NCI-H446 treated with DMSO at 0.1 percent for 48 hours (cell line): Measurements from ENCODE around the gene TRIM24.
"Not testable (repeated sequence)": the region's sequence is repeated elsewhere in the genome, so short reads cannot be mapped to it uniquely, and the experiment has no call there.

ENCODE experiments used
- DNase-seq: peaks from one replicate; lab custom pipeline; 2025; lab: John Stamatoyannopoulos, UW

The TRIM24 gene

GRCh38 chr7:138460176-138460648 is at the start of gene TRIM24:
Gene TRIM24, plus strand, starts transcription at chr7:138460259. Its CDS starts 290 bp downstream, at chr7:138460549.
- no peak for DNase-seq

- not testable (repeated sequence) for DNase-seq
These were observed 48.0 kb upstream of the TRIM24 start for GRCh38 chr7:138412077-138412476.

- DNase-seq: not testable (repeated sequence)
These were observed 47.1 kb upstream of the TRIM24 start for GRCh38 chr7:138412921-138413320.

- DNase-seq: no peak
These were observed 42.9 kb upstream of the TRIM24 start for GRCh38 chr7:138417078-138417700.

- no peak for DNase-seq
These were observed 42.3 kb upstream of the TRIM24 start for GRCh38 chr7:138417764-138418163.

GRCh38 chr7:138418403-138418802 is 41.7 kb upstream of the TRIM24 start:
- not testable (repeated sequence) for DNase-seq

GRCh38 chr7:138425026-138425425 is 35.0 kb upstream of the TRIM24 start:
- no peak for DNase-seq

GRCh38 chr7:138429577-138430250 is 30.3 kb upstream of the TRIM24 start:
- no peak for DNase-seq

GRCh38 chr7:138431517-138431916 is 28.5 kb upstream of the TRIM24 start:
- no peak for DNase-seq

- DNase-seq: no peak
These were observed 26.2 kb upstream of the TRIM24 start for GRCh38 chr7:138433583-138434443.

GRCh38 chr7:138434597-138435019 is 25.5 kb upstream of the TRIM24 start:
- no peak for DNase-seq

GRCh38 chr7:138435231-138435919 is 24.7 kb upstream of the TRIM24 start:
- DNase-seq: no peak

- DNase-seq: no peak
These were observed 23.7 kb upstream of the TRIM24 start for GRCh38 chr7:138436388-138436787.

GRCh38 chr7:138440460-138440859 is 19.6 kb upstream of the TRIM24 start:
- DNase-seq: no peak

- no peak for DNase-seq
These were observed 17.2 kb upstream of the TRIM24 start for GRCh38 chr7:138442822-138443221.

- no peak for DNase-seq
These were observed 10.5 kb upstream of the TRIM24 start for GRCh38 chr7:138449580-138449979.

- no peak for DNase-seq
These were observed 4.5 kb upstream of the TRIM24 start for GRCh38 chr7:138455609-138456008.

- DNase-seq: no peak
These were observed 3.8 kb upstream of the TRIM24 start for GRCh38 chr7:138456220-138456619.

GRCh38 chr7:138458576-138459412 is 1.3 kb upstream of the TRIM24 start:
- no peak for DNase-seq

GRCh38 chr7:138459413-138460175 is 465 bp upstream of the TRIM24 start:
- DNase-seq: peak; percentile 97
